Nephron (organoid): ENCODE measurements around the gene ARMC8.
A peak's percentile ranks its signal among the peaks of the same experiment; 100 is the strongest.

Experiments used
- H3K27ac Mint-ChIP-seq, 3 experiments: 2 replicates each; pipeline ENCODE4 v1.8.0; 2020; ENCODE audit warnings: mixed read lengths in 3 of 3, mild to moderate bottlenecking in 2 of 3, moderate library complexity in 1 of 3
- H3K27me3 Mint-ChIP-seq: 2 replicates; pipeline ENCODE4 v1.8.0; 2021; ENCODE audit warnings: low read depth, mild to moderate bottlenecking, moderate library complexity, mixed read lengths
- H3K36me3 Mint-ChIP-seq: 2 replicates; pipeline ENCODE4 v1.8.0; 2020; ENCODE audit warnings: low read depth, mixed read lengths
- H3K4me1 Mint-ChIP-seq: 2 replicates; pipeline ENCODE4 v1.8.0; 2020; ENCODE audit warnings: mixed read lengths
- H3K4me3 Mint-ChIP-seq, 3 experiments: 2 replicates each; pipeline ENCODE4 v1.8.0; 2020; ENCODE audit warnings: mild to moderate bottlenecking in 3 of 3, mixed read lengths in 3 of 3, moderate library complexity in 2 of 3
- H3K9me3 Mint-ChIP-seq: 2 replicates; pipeline ENCODE4 v1.8.0; 2020; ENCODE audit warnings: mixed read lengths
- CTCF ChIP-seq, 3 experiments: fragments of 200-600 bp; sonication (generic); IDR thresholded peaks; one replicate each; pipeline ENCODE4 v1.5.0; 2021; ENCODE audit warnings: antibody characterized with exemption in 3 of 3; ENCODE audit not compliant: unreplicated experiment in 3 of 3

Gene ARMC8

GRCh38 chr3:138154534-138154933, 32.6 kb upstream of the ARMC8 start:
- no peak for TF ChIP-seq CTCF (IDR thresholded peaks at IDR 0.05; ENCODE audit: unreplicated experiment in 3 of 3)
- Mint-ChIP-seq H3K27me3 (peaks cover 3% of the 10 kb centered on the region), H3K9me3 (peaks cover 9% of the 10 kb centered on the region), H3K4me3 (no peak overlapping the region), H3K4me1 (no peaks in the 10 kb centered on the region), H3K27ac (no peak overlapping the region), H3K36me3 (peaks cover 5% of the 10 kb centered on the region)

- Mint-ChIP-seq H3K4me1 (no peaks in the 10 kb centered on the region), H3K36me3 (peaks cover 24% of the 10 kb centered on the region), H3K9me3 (peaks cover 9% of the 10 kb centered on the region), H3K4me3 (no peak overlapping the region), H3K27me3 (peaks cover 3% of the 10 kb centered on the region), H3K27ac (no peak overlapping the region)
- TF ChIP-seq CTCF (IDR thresholded peaks at IDR 0.05; ENCODE audit: unreplicated experiment in 3 of 3): no peak
Measured at GRCh38 chr3:138157743-138158142, 29.4 kb upstream of the ARMC8 start.

GRCh38 chr3:138165061-138165460, 22.0 kb upstream of the ARMC8 start:
- no peaks in the 10 kb centered on the region for H3K27me3 Mint-ChIP-seq
- H3K4me3 Mint-ChIP-seq: no peak overlapping the region
- H3K9me3 Mint-ChIP-seq: no peaks in the 10 kb centered on the region
- no peak for TF ChIP-seq CTCF (IDR thresholded peaks at IDR 0.05; ENCODE audit: unreplicated experiment in 3 of 3)
- H3K36me3 Mint-ChIP-seq: peaks cover 64% of the 10 kb centered on the region
- no peaks in the 10 kb centered on the region for H3K4me1 Mint-ChIP-seq
- H3K27ac Mint-ChIP-seq: no peak overlapping the region

GRCh38 chr3:138172625-138173024, 14.5 kb upstream of the ARMC8 start:
- peaks cover 15% of the 10 kb centered on the region for H3K4me1 Mint-ChIP-seq
- H3K36me3 Mint-ChIP-seq: peaks cover 30% of the 10 kb centered on the region
- no peaks in the 10 kb centered on the region for H3K9me3 Mint-ChIP-seq
- no peak overlapping the region for H3K27ac Mint-ChIP-seq
- H3K27me3 Mint-ChIP-seq: no peaks in the 10 kb centered on the region
- H3K4me3 Mint-ChIP-seq: peak overlapping the region; percentile 77 to 97 (median 80)
- no peak for TF ChIP-seq CTCF (IDR thresholded peaks at IDR 0.05; ENCODE audit: unreplicated experiment in 3 of 3)

- TF ChIP-seq CTCF (IDR thresholded peaks at IDR 0.05; ENCODE audit: unreplicated experiment in 3 of 3): no peak
- peak overlapping the region; percentile 97 to 100 (median 99) for H3K4me3 Mint-ChIP-seq
- no peaks in the 10 kb centered on the region for H3K9me3 Mint-ChIP-seq
- peak overlapping the region; percentile 96 to 99 (median 97) for H3K27ac Mint-ChIP-seq
- peaks cover 25% of the 10 kb centered on the region for H3K36me3 Mint-ChIP-seq
- H3K4me1 Mint-ChIP-seq: peaks cover 15% of the 10 kb centered on the region
- no peaks in the 10 kb centered on the region for H3K27me3 Mint-ChIP-seq
Measured at GRCh38 chr3:138173769-138174420, 13.2 kb upstream of the ARMC8 start.
